H1 (cell line): ENCODE results near the gene CISH. TPM values are rescaled to one million over a fixed set of nuclear protein-coding genes. Genes with fewer than 3 reads are reported as not detected.

Source experiments
- ASH2L ChIP-seq: fragments of 200-600, 300-600 bp; sonication (generic); IDR thresholded peaks from one replicate; pipeline ENCODE4 v1.7.1; 2017; ENCODE audit warnings: low read length
- CHD2 ChIP-seq: IDR thresholded peaks from 2 replicates; pipeline ENCODE4 v1.6.1; 2012; ENCODE audit warnings: low read length, improper control_type of control experiment
- GABPA ChIP-seq: IDR thresholded peaks from 2 replicates; pipeline ENCODE4 v1.6.1; 2011; ENCODE audit warnings: mild to moderate bottlenecking, low read length, moderate library complexity, borderline replicate concordance; ENCODE audit not compliant: insufficient read depth
- GTF2F1 ChIP-seq: IDR thresholded peaks from 2 replicates; pipeline ENCODE4 v1.6.1; 2012; ENCODE audit warnings: low read depth, low read length, improper control_type of control experiment, borderline replicate concordance
- HDAC6 ChIP-seq: IDR thresholded peaks from one replicate; pipeline ENCODE4 v1.7.1; 2012; ENCODE audit warnings: low read depth, mild to moderate bottlenecking, inconsistent platforms, low read length, moderate library complexity
- JUN ChIP-seq: IDR thresholded peaks from 2 replicates; pipeline ENCODE4 v1.6.1; 2011; ENCODE audit warnings: low read depth, mild to moderate bottlenecking, improper control_type of control experiment, low read length
- JUND ChIP-seq: IDR thresholded peaks from 2 replicates; pipeline ENCODE4 v1.6.1; 2011; ENCODE audit warnings: mild to moderate bottlenecking, improper control_type of control experiment, low read length
- KDM5A ChIP-seq: fragments of 200-600 bp; IDR thresholded peaks from 2 replicates; pipeline ENCODE4 v1.7.1; 2012; ENCODE audit warnings: mild to moderate bottlenecking, low read length, inconsistent platforms, mixed read lengths
- MAFK ChIP-seq: IDR thresholded peaks from 2 replicates; pipeline ENCODE4 v1.6.1; 2012; ENCODE audit warnings: low read depth, mild to moderate bottlenecking, improper control_type of control experiment, low read length
- NRF1 ChIP-seq: IDR thresholded peaks from 2 replicates; pipeline ENCODE4 v1.6.1; 2011; ENCODE audit warnings: mild to moderate bottlenecking, low read depth, low read length, improper control_type of control experiment
- POLR2AphosphoS5 ChIP-seq: IDR thresholded peaks from 2 replicates; pipeline ENCODE4 v1.6.1; 2011; ENCODE audit warnings: low read depth, low read length
- RBBP5 ChIP-seq: IDR thresholded peaks from 2 replicates; pipeline ENCODE4 v1.7.1; 2012; ENCODE audit warnings: low read depth, mild to moderate bottlenecking, inconsistent platforms, low read length, moderate library complexity, borderline replicate concordance
- SIN3A ChIP-seq, 2 experiments: IDR thresholded peaks in 1 of 2; conservative IDR thresholded peaks in 1 of 2; 2 replicates each; pipeline ENCODE4 v1.6.1; 2011 to 2012; ENCODE audit warnings: low read length in 2 of 2, improper control_type of control experiment in 1 of 2, low read depth in 1 of 2, mild to moderate bottlenecking in 1 of 2
- SP2 ChIP-seq: IDR thresholded peaks from 2 replicates; pipeline ENCODE4 v1.6.1; 2012; ENCODE audit warnings: mild to moderate bottlenecking, low read length, inconsistent platforms
- SRF ChIP-seq: IDR thresholded peaks from 2 replicates; pipeline ENCODE4 v1.6.1; 2011; ENCODE audit warnings: mild to moderate bottlenecking, low read depth, low read length, moderate library complexity
- TAF1 ChIP-seq: IDR thresholded peaks from 2 replicates; pipeline ENCODE4 v1.6.1; 2011; ENCODE audit warnings: mild to moderate bottlenecking, low read depth, low read length
- TEAD4 ChIP-seq: IDR thresholded peaks from 2 replicates; pipeline ENCODE4 v1.6.1; 2012; ENCODE audit warnings: low read depth, low read length, inconsistent platforms, mixed read lengths
- polyA plus RNA-seq, 7 experiments: library from polyadenylated mRNA; depleted of rRNA in 3 of 7; stranded (reverse) in 5 of 7; unstranded in 2 of 7; fragments of >200 nt in 5 of 7; fragments of 200-250 nt in 2 of 7; gene quantifications; 1 replicate in 5 of 7; 2 replicates in 1 of 7; 4 replicates in 1 of 7; pipeline versions ENCODE4 v1.2.1 to v1.2.3, GENCODE V29; 2011 to 2013; ENCODE audit warnings: missing spikeins in 2 of 7, mixed read lengths in 2 of 7
- total RNA-seq: library from RNA; stranded (reverse); fragmentation: NEBNext Ultra II Directional; extraction: Animal tissue kit (Norgen Biotek cat#: 25700); gene quantifications from 2 replicates; pipeline ENCODE4 v1.2.1, GENCODE V29; 2021
- TF ChIP-seq, protein P1 (sequence below): IDR thresholded peaks from 2 replicates; pipeline ENCODE4 v1.6.1; 2011; ENCODE audit warnings: low read length, improper control_type of control experiment
- TF ChIP-seq, protein P2 (sequence below): IDR thresholded peaks from 2 replicates; pipeline ENCODE4 v1.6.1; 2012; ENCODE audit warnings: inconsistent platforms
- TF ChIP-seq, protein P3 (sequence below), 3 experiments: IDR thresholded peaks; 1 replicate in 2 of 3; 2 replicates in 1 of 3; pipeline versions ENCODE4 v1.5.1 to v1.6.1; 2011; ENCODE audit warnings: low read length in 3 of 3, mild to moderate bottlenecking in 3 of 3, inconsistent platforms in 2 of 3, low read depth in 1 of 3, moderate library complexity in 1 of 3; ENCODE audit not compliant: insufficient read depth in 1 of 3; ENCODE audit errors: control extremely low read depth in 1 of 3

Gene CISH
- total and polyA plus RNA-seq, 2 of the 8 experiments (the other 6 are each of a cell fraction or from before 2014, with no cell fraction given), result 1.9 to 2.2 TPM

DNA sequence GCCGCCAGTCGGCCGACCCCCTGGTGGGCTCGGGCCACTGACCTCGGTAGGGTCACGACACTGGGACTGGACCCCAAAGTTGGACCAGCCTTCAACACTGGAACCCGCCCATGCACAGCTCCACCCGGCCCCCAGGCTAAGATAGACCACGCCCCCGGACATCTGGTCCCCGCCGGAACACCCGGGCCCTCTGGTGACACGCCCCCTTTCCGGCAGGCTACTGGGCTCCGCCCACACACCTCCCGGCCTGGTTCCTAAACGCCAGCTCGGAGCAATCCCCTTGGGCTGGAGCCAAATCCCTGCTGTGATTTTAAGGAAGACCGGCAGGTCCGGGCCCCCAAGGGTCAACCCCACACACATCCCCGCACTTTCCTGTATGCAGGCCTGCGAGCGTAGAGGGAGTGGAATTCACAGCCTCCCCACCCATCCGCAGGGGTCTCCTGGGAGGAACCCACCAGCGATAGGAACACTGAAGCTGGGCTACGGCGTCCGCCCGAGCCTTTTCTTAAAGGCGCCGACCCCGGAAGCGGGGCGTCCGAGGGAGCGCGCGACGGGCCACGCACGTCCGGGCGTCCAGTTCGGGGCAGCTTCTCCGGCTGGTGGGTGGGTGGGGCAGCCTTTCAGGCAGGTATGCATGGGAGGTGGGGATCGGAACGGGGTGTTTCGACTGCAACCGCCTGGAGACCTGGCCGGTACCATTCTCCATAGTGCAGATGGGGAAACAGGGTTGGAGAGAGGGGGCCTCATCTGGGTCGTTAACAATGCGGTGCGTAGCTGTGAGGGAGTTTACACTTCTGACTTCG lies 42.4 kb downstream of the CISH start, which contains the start of gene HEMK1 (continued):
- TF ChIP-seq, protein P1, sequence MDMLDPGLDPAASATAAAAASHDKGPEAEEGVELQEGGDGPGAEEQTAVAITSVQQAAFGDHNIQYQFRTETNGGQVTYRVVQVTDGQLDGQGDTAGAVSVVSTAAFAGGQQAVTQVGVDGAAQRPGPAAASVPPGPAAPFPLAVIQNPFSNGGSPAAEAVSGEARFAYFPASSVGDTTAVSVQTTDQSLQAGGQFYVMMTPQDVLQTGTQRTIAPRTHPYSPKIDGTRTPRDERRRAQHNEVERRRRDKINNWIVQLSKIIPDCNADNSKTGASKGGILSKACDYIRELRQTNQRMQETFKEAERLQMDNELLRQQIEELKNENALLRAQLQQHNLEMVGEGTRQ, result no peak
- TF ChIP-seq HDAC6, result no peak
- no peak for TF ChIP-seq TEAD4
- TF ChIP-seq, protein P2, sequence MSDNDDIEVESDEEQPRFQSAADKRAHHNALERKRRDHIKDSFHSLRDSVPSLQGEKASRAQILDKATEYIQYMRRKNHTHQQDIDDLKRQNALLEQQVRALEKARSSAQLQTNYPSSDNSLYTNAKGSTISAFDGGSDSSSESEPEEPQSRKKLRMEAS, result peak; percentile 55; the same call in 1 of the 2 replicates
- TF ChIP-seq RBBP5, result peak; percentile 86
- TF ChIP-seq SP2, result no peak
- TF ChIP-seq ASH2L, result peak; percentile 86
- peak; percentile 24; the same call in 1 of the 2 replicates for TF ChIP-seq POLR2AphosphoS5
- 0 out of 2 replicates have a peak, but pooled peaks have one; percentile 3 for TF ChIP-seq JUN
- TF ChIP-seq JUND, result peak; percentile 50; the same call in 1 of the 2 replicates
- TF ChIP-seq TAF1, result peak; percentile 90
- peak; percentile 52 for TF ChIP-seq SRF
- TF ChIP-seq MAFK, result no peak
- peak in 1 of 2 experiments; percentile 90; a peak in 2 of 4 replicates for TF ChIP-seq SIN3A (conservative IDR thresholded peaks at IDR 0.05 in 1 of 2, IDR thresholded peaks at IDR 0.05 in 1 of 2; ENCODE audit: low read depth in 1 of 2, low read length in 2 of 2)
- TF ChIP-seq CHD2, result 0 out of 2 replicates have a peak, but pooled peaks have one; percentile 21
- peak; percentile 71 for TF ChIP-seq KDM5A
- peak; percentile 96 for TF ChIP-seq GABPA
- TF ChIP-seq GTF2F1, result no peak
- TF ChIP-seq NRF1, result no peak
- TF ChIP-seq, protein P3, sequence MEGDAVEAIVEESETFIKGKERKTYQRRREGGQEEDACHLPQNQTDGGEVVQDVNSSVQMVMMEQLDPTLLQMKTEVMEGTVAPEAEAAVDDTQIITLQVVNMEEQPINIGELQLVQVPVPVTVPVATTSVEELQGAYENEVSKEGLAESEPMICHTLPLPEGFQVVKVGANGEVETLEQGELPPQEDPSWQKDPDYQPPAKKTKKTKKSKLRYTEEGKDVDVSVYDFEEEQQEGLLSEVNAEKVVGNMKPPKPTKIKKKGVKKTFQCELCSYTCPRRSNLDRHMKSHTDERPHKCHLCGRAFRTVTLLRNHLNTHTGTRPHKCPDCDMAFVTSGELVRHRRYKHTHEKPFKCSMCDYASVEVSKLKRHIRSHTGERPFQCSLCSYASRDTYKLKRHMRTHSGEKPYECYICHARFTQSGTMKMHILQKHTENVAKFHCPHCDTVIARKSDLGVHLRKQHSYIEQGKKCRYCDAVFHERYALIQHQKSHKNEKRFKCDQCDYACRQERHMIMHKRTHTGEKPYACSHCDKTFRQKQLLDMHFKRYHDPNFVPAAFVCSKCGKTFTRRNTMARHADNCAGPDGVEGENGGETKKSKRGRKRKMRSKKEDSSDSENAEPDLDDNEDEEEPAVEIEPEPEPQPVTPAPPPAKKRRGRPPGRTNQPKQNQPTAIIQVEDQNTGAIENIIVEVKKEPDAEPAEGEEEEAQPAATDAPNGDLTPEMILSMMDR (IDR thresholded peaks at IDR 0.05; ENCODE audit: control extremely low read depth in 1 of 3, insufficient read depth in 1 of 3, low read depth in 1 of 3, low read length in 3 of 3), result no peak
